Neural cell (in vitro differentiated cells): ENCODE results near the gene FOXN1. TPM values are rescaled to one million over a fixed set of nuclear protein-coding genes. Genes with fewer than 3 reads are reported as not detected.

Source experiments
- H2AFZ ChIP-seq: fragments of 200-600, 300-800 bp; sonication (generic), shearing (Covaris generic); 2 replicates; pipeline ENCODE4 v1.6.0; 2014; ENCODE audit warnings: low read depth, mild to moderate bottlenecking, antibody characterized with exemption, low read length, moderate library complexity
- H3F3A ChIP-seq: fragments of 200-600 bp; shearing (Covaris generic); 2 replicates; pipeline ENCODE4 v1.6.1; 2016; ENCODE audit warnings: mild to moderate bottlenecking, moderate library complexity, mixed read lengths, antibody characterized with exemption, low read length; ENCODE audit not compliant: insufficient read depth, poor library complexity, severe bottlenecking
- H3K27ac ChIP-seq: fragments of 200-600, 300-800 bp; sonication (generic), shearing (Covaris generic); 2 replicates; pipeline ENCODE4 v1.5.1; 2014; ENCODE audit warnings: mild to moderate bottlenecking, low read length, moderate library complexity
- H3K27me3 ChIP-seq: fragments of 300-800, 200-600 bp; sonication (generic), shearing (Covaris generic); 2 replicates; pipeline ENCODE4 v1.6.0; 2014; ENCODE audit warnings: mild to moderate bottlenecking, low read depth, low read length, moderate library complexity; ENCODE audit not compliant: insufficient read depth
- H3K36me3 ChIP-seq: fragments of 300-800, 200-600 bp; sonication (generic), shearing (Covaris generic); 2 replicates; pipeline ENCODE4 v1.5.1; 2014; ENCODE audit warnings: mild to moderate bottlenecking, antibody characterized with exemption, low read length, moderate library complexity; ENCODE audit not compliant: insufficient read depth
- H3K4me2 ChIP-seq: fragments of 300-800, 200-600 bp; sonication (generic), shearing (Covaris generic); 2 replicates; pipeline ENCODE4 v1.6.0; 2014; ENCODE audit warnings: mild to moderate bottlenecking, low read length
- H3K4me3 ChIP-seq: fragments of 300-800, 200-600 bp; sonication (generic), shearing (Covaris generic); 2 replicates; pipeline ENCODE4 v1.5.1; 2014; ENCODE audit warnings: mild to moderate bottlenecking, low read length, moderate library complexity
- H3K79me2 ChIP-seq: fragments of 200-600 bp; shearing (Covaris generic); replicated peaks from 2 replicates; pipeline ENCODE4 v1.6.0; 2014; ENCODE audit warnings: mild to moderate bottlenecking, low read length, moderate library complexity; ENCODE audit not compliant: insufficient read depth
- H3K9ac ChIP-seq: fragments of 300-800, 200-600 bp; sonication (generic), shearing (Covaris generic); 2 replicates; pipeline ENCODE4 v1.6.1; 2016; ENCODE audit warnings: mild to moderate bottlenecking, low read length, mixed read lengths
- H3K9me2 ChIP-seq: fragments of 200-600 bp; shearing (Covaris generic); 2 replicates; pipeline ENCODE4 v1.6.1; 2016; ENCODE audit warnings: mild to moderate bottlenecking, low read length, mixed read lengths; ENCODE audit not compliant: insufficient read depth
- H3K9me3 ChIP-seq: fragments of 200-600, 300-800 bp; sonication (generic), shearing (Covaris generic); 2 replicates; pipeline ENCODE4 v1.6.1; 2016; ENCODE audit warnings: mild to moderate bottlenecking, mixed run types, low read length, moderate library complexity, mixed read lengths
- H4K20me1 ChIP-seq: fragments of 200-600 bp; shearing (Covaris generic); 2 replicates; pipeline ENCODE4 v1.6.1; 2016; ENCODE audit warnings: mild to moderate bottlenecking, mixed run types; ENCODE audit not compliant: insufficient read depth
- EP300 ChIP-seq: fragments of 450-650 bp; conservative IDR thresholded peaks from 2 replicates; pipeline ENCODE4 v1.6.1; 2014; ENCODE audit warnings: antibody characterized with exemption, mild to moderate bottlenecking, moderate library complexity; ENCODE audit not compliant: poor library complexity, severe bottlenecking
- EZH2 ChIP-seq: fragments of 200-600, 300-800 bp; shearing (Covaris generic), sonication (generic); IDR thresholded peaks from 2 replicates; pipeline ENCODE4 v1.6.1; 2014; ENCODE audit warnings: antibody characterized with exemption, low read length, borderline replicate concordance, mild to moderate bottlenecking; ENCODE audit not compliant: insufficient read depth, poor library complexity, severe bottlenecking
- MXI1 ChIP-seq: fragments of 450-650 bp; conservative IDR thresholded peaks from 2 replicates; pipeline ENCODE4 v1.6.1; 2014; ENCODE audit warnings: antibody characterized with exemption, mild to moderate bottlenecking; ENCODE audit not compliant: poor library complexity, severe bottlenecking
- POLR2AphosphoS5 ChIP-seq: IDR thresholded peaks from 2 replicates; pipeline ENCODE4 v1.6.1; 2012
- RAD21 ChIP-seq: fragments of 450-650 bp; conservative IDR thresholded peaks from 2 replicates; pipeline ENCODE4 v1.6.1; 2014; ENCODE audit warnings: antibody characterized with exemption, mild to moderate bottlenecking, moderate library complexity
- SMC3 ChIP-seq: fragments of 450-650 bp; conservative IDR thresholded peaks from 2 replicates; pipeline ENCODE4 v1.6.1; 2014; ENCODE audit warnings: antibody characterized with exemption, mild to moderate bottlenecking, moderate library complexity; ENCODE audit not compliant: poor library complexity
- TAF1 ChIP-seq: IDR thresholded peaks from 2 replicates; pipeline ENCODE4 v1.6.1; 2012; ENCODE audit warnings: low read depth
- polyA plus RNA-seq: library from polyadenylated mRNA; depleted of rRNA; stranded (reverse); fragments of >200 nt; gene quantifications from 2 replicates; pipeline ENCODE4 v1.2.3, GENCODE V29; 2014
- TF ChIP-seq, protein P1 (sequence below): fragments of 450-650 bp; IDR thresholded peaks from 2 replicates; pipeline ENCODE4 v1.5.1; 2014; ENCODE audit warnings: antibody characterized with exemption, mild to moderate bottlenecking, moderate library complexity; ENCODE audit not compliant: poor library complexity, severe bottlenecking
- TF ChIP-seq, protein P2 (sequence below): IDR thresholded peaks from 2 replicates; pipeline ENCODE4 v1.6.1; 2012; ENCODE audit warnings: borderline replicate concordance

The FOXN1 gene
- polyA plus RNA-seq, 1 donor from 2014 or later = not detected

DNA sequence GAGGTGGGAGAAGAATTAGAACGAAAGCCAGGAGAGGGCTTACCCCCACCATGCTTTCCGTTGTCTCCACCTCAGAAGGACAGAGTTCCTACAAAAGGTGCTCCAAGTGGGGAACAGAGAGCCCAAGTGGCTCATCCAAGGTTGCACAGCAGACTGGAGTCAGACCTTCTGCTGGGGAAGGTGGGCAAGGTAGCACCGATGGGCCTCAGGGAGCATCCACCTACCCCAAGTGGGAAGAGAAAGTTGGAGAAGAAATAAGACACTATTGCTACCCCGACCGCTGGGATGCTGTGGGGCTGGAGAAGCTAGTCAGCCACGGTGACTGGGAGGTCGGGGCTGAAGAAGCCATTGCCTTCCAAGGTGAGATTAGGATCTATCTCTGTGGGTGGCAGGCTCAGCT, 24.8 kb downstream of the FOXN1 start:
- H3K27me3 ChIP-seq = no peaks in the 10 kb centered on the region
- no peak for TF ChIP-seq TAF1
- TF ChIP-seq, protein P1, sequence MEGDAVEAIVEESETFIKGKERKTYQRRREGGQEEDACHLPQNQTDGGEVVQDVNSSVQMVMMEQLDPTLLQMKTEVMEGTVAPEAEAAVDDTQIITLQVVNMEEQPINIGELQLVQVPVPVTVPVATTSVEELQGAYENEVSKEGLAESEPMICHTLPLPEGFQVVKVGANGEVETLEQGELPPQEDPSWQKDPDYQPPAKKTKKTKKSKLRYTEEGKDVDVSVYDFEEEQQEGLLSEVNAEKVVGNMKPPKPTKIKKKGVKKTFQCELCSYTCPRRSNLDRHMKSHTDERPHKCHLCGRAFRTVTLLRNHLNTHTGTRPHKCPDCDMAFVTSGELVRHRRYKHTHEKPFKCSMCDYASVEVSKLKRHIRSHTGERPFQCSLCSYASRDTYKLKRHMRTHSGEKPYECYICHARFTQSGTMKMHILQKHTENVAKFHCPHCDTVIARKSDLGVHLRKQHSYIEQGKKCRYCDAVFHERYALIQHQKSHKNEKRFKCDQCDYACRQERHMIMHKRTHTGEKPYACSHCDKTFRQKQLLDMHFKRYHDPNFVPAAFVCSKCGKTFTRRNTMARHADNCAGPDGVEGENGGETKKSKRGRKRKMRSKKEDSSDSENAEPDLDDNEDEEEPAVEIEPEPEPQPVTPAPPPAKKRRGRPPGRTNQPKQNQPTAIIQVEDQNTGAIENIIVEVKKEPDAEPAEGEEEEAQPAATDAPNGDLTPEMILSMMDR = no peak
- TF ChIP-seq EZH2 = no peak
- TF ChIP-seq SMC3 = no peak
- no peak for TF ChIP-seq EP300

DNA sequence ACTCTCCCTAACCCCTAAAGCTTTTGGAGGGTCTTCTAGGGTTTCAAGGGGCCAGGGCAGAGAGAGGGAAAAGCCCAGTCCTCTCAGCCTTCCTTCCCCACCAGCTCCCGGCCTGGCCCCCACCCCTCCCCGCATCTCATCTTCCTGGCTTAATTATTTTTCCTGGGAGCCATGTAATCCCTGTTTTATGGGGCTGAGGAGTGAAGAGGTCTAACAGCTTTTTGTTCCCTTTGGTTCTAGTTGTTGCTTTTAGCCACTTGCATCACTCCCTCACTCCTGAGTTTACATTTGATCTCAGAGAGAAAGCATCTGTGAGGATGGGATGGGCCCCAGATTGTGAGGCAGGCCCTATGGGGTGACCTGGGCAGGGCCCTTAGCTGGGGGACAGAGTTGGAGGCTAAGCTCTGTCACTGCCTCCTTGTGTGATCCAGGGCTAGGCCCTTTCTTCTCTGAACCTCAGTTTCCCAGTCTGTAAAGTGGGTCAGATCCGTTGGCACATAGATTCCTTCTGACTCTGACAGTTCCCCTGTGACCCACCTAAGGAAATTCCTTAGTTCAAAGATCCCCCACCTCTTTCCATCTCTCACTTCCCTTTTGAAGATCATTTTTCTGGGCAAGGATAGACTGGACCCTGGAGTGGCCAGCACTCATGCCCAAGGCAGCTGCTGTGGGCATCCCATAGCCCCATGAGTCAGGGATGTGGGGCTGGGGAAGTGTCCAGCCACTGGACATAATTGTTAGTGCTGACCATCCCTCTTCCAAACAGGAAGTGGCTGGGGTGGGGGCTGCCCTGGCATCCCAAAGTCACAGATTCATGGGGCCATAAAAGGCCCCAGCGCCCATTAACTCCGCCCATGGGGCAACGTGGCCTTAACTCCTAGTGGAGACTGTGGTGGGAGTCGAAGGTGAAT, 26.2 kb downstream of the FOXN1 start:
- no peaks in the 10 kb centered on the region for H4K20me1 ChIP-seq
- no peaks in the 10 kb centered on the region for H3K9me3 ChIP-seq
- H2AFZ ChIP-seq = no peak overlapping the region
- H3K36me3 ChIP-seq = no peaks in the 10 kb centered on the region
- no peak overlapping the region for H3K4me2 ChIP-seq
- H3K27ac ChIP-seq = no peak overlapping the region
- H3F3A ChIP-seq = no peaks in the 10 kb centered on the region
- no peak overlapping the region for H3K9ac ChIP-seq
- no peaks in the 10 kb centered on the region for H3K9me2 ChIP-seq
- H3K27me3 ChIP-seq = no peaks in the 10 kb centered on the region
- H3K4me3 ChIP-seq = no peak overlapping the region
- TF ChIP-seq RAD21 = no peak
- TF ChIP-seq, protein P1 = no peak
- no peak for TF ChIP-seq TAF1
- no peak for TF ChIP-seq EZH2
- no peak for TF ChIP-seq MXI1
- no peak for TF ChIP-seq SMC3
- TF ChIP-seq, protein P2, sequence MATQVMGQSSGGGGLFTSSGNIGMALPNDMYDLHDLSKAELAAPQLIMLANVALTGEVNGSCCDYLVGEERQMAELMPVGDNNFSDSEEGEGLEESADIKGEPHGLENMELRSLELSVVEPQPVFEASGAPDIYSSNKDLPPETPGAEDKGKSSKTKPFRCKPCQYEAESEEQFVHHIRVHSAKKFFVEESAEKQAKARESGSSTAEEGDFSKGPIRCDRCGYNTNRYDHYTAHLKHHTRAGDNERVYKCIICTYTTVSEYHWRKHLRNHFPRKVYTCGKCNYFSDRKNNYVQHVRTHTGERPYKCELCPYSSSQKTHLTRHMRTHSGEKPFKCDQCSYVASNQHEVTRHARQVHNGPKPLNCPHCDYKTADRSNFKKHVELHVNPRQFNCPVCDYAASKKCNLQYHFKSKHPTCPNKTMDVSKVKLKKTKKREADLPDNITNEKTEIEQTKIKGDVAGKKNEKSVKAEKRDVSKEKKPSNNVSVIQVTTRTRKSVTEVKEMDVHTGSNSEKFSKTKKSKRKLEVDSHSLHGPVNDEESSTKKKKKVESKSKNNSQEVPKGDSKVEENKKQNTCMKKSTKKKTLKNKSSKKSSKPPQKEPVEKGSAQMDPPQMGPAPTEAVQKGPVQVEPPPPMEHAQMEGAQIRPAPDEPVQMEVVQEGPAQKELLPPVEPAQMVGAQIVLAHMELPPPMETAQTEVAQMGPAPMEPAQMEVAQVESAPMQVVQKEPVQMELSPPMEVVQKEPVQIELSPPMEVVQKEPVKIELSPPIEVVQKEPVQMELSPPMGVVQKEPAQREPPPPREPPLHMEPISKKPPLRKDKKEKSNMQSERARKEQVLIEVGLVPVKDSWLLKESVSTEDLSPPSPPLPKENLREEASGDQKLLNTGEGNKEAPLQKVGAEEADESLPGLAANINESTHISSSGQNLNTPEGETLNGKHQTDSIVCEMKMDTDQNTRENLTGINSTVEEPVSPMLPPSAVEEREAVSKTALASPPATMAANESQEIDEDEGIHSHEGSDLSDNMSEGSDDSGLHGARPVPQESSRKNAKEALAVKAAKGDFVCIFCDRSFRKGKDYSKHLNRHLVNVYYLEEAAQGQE = no peak
- no peak for TF ChIP-seq POLR2AphosphoS5
- no peak for TF ChIP-seq EP300
- no peaks in the 10 kb centered on the region for H3K79me2 ChIP-seq

More for the DNA sequence above, 24.8 kb downstream of the FOXN1 start:
- Histone ChIP-seq H3F3A (no peaks in the 10 kb centered on the region), H3K9me2 (no peaks in the 10 kb centered on the region), H4K20me1 (no peaks in the 10 kb centered on the region), H3K4me2 (no peak overlapping the region), H3K36me3 (no peaks in the 10 kb centered on the region), H3K79me2 (no peaks in the 10 kb centered on the region), H3K27ac (no peak overlapping the region), H3K4me3 (no peak overlapping the region), H3K9ac (no peak overlapping the region), H3K9me3 (no peaks in the 10 kb centered on the region), H2AFZ (no peak overlapping the region)
